Activated CD4-positive, alpha-beta T cell treated with anti-CD3 and anti-CD28 coated beads, Interleukin-2, amount 10 ng/mL, durations not matched to agents 7 days and 5 days (primary cell): ENCODE data around the gene EFCAB5. TPM values are rescaled to one million over a fixed set of nuclear protein-coding genes. Genes with fewer than 3 reads are reported as not detected.
A peak's percentile ranks its signal among the peaks of the same experiment; 100 is the strongest.

Source experiments
- CTCF ChIA-PET: fragments of 350-600 bp; sonication (Branson Sonifier 250); formaldehyde crosslinking; loops from one replicate; lab custom pipeline; 2021; ENCODE audit warnings: antibody characterized with exemption; lab: Charles Lee
- POLR2A ChIA-PET: fragments of 350-600 bp; sonication (Branson Sonifier 250); formaldehyde crosslinking; loops from one replicate; lab custom pipeline; 2021; ENCODE audit warnings: antibody characterized with exemption; lab: Charles Lee
- DNase-seq: peaks from one replicate; pipeline ENCODE4 v3.0.0-alpha.2; 2020
- H3K27ac Mint-ChIP-seq: one replicate; pipeline ENCODE4 v1.8.0; 2021; ENCODE audit warnings: mild to moderate bottlenecking, moderate library complexity, mixed read lengths
- H3K27me3 Mint-ChIP-seq: one replicate; pipeline ENCODE4 v1.8.0; 2021; ENCODE audit warnings: mixed read lengths
- H3K36me3 Mint-ChIP-seq: one replicate; pipeline ENCODE4 v1.8.0; 2021; ENCODE audit warnings: low read depth, mixed read lengths
- H3K4me1 Mint-ChIP-seq: one replicate; pipeline ENCODE4 v1.8.0; 2021; ENCODE audit warnings: mixed read lengths
- H3K4me3 Mint-ChIP-seq: one replicate; pipeline ENCODE4 v1.8.0; 2021; ENCODE audit warnings: mild to moderate bottlenecking, moderate library complexity, mixed read lengths
- H3K9me3 Mint-ChIP-seq: one replicate; pipeline ENCODE4 v1.8.0; 2021; ENCODE audit warnings: mixed read lengths
- total RNA-seq, 2 experiments: library from RNA; stranded (reverse); gene quantifications; one replicate each; pipeline ENCODE4 v1.2.3, GENCODE V29; 2021

Gene EFCAB5
- total RNA-seq, 2 experiments from 2014 or later, result 1.1 to 1.6 TPM

DNA sequence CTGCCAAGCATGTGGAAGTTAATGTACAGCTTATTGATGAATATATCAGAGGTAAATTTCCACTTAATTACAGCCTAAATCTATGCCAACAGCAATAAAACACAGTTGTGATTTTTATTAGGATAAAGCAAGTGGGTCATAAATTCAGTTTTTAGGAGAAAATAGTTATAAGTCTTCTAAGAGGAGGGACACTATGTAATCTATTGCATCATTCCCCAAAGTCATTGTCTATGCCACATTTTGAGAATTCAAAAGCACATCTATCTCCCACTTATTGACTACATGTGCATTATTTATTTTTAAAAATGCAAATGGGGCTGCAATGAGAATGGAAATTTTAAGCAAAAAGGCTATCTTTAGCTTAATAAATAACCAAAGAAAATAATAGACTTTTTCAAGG is 151.5 kb downstream of the EFCAB5 start:
- H3K36me3 Mint-ChIP-seq, result no peaks in the 10 kb centered on the region
- H3K9me3 Mint-ChIP-seq, result no peaks in the 10 kb centered on the region
- H3K27me3 Mint-ChIP-seq, result peaks cover 29% of the 10 kb centered on the region
- CTCF ChIA-PET, result interaction anchor here (0.6 to 4.6 kb wide), 9 partner anchors 11 to 475 kb away, joined by 3 to 30 read pairs (median 3); partner anchors contain the start of gene GOSR1
- H3K4me3 Mint-ChIP-seq, result no peak overlapping the region
- POLR2A ChIA-PET, result interaction anchor here (1.0 kb wide), 1 partner anchor 453 kb away, joined by 3 read pairs; no protein-coding TSS in a partner anchor
- no peak for DNase-seq
- H3K27ac Mint-ChIP-seq, result no peak overlapping the region
- H3K4me1 Mint-ChIP-seq, result peaks cover 6% of the 10 kb centered on the region

- ChIA-PET CTCF (interaction anchor here (0.6 to 4.6 kb wide), 10 partner anchors 11 to 476 kb away, joined by 3 to 30 read pairs (median 3); partner anchors contain the start of gene GOSR1), POLR2A (interaction anchor here (1.0 kb wide), 1 partner anchor 454 kb away, joined by 3 read pairs; no protein-coding TSS in a partner anchor)
- Mint-ChIP-seq H3K36me3 (no peaks in the 10 kb centered on the region), H3K27me3 (peaks cover 30% of the 10 kb centered on the region), H3K27ac (no peak overlapping the region), H3K4me3 (no peak overlapping the region), H3K4me1 (peaks cover 6% of the 10 kb centered on the region), H3K9me3 (no peaks in the 10 kb centered on the region)
- DNase-seq, result peak; percentile 57
These were observed 152.2 kb downstream of the EFCAB5 start for GRCh38 chr17:30093463-30094147.

DNA sequence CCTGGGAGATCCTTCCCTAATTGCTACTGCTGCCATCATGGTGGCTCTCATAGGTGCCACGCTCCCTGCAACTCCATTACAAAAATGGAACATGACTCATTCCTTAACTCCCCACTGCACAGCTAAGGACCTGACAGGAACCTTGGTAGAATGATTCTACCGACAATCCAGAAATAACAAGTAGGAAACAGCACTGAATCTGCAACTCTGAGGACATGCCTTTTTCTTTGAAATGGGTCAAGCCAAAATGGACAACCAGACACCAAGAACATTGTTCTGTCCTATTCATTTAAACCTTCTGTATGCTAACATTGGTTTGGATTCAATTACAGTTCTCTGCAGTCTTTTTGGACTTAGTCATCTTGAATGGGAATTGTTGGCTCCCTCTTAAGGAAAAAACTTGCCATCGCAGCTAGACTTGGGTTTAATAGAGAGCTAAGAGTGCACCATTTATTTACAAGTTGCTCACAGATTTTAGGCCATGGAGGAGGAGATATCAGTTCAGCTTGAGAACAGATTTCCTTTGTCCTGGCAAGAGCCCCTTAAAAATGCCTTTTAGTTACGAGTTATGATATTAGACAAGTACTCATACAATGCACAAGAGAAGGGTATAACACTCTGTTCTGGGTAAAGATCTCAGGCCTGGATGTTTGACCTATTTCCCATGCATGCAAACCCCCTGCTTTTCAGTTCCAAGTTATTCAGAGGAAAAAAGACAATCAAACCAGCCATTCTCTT is 154.2 kb downstream of the EFCAB5 start:
- H3K4me3 Mint-ChIP-seq, result no peak overlapping the region
- POLR2A ChIA-PET, result no interaction called here
- H3K27ac Mint-ChIP-seq, result no peak overlapping the region

GRCh38 chr17:30101686-30102390 is 160.4 kb downstream of the EFCAB5 start:
- POLR2A ChIA-PET, result no interaction called here
- H3K36me3 Mint-ChIP-seq, result no peaks in the 10 kb centered on the region
- H3K27me3 Mint-ChIP-seq, result peaks cover 11% of the 10 kb centered on the region
- no peak for DNase-seq
- H3K9me3 Mint-ChIP-seq, result no peaks in the 10 kb centered on the region
- CTCF ChIA-PET, result no interaction called here
- no peak overlapping the region for H3K4me3 Mint-ChIP-seq
- H3K27ac Mint-ChIP-seq, result no peak overlapping the region
- peaks cover 6% of the 10 kb centered on the region for H3K4me1 Mint-ChIP-seq

More for the DNA sequence above, 154.2 kb downstream of the EFCAB5 start:
- no peaks in the 10 kb centered on the region for H3K36me3 Mint-ChIP-seq
- no peaks in the 10 kb centered on the region for H3K9me3 Mint-ChIP-seq
- peaks cover 28% of the 10 kb centered on the region for H3K27me3 Mint-ChIP-seq
- CTCF ChIA-PET, result interaction anchor here (0.6 to 4.6 kb wide), 4 partner anchors 8 to 596 kb away, joined by 3 to 30 read pairs (median 4); no protein-coding TSS in a partner anchor
- peak; percentile 24 for DNase-seq
- peaks cover 6% of the 10 kb centered on the region for H3K4me1 Mint-ChIP-seq

- no peak overlapping the region for H3K27ac Mint-ChIP-seq
- peaks cover 6% of the 10 kb centered on the region for H3K4me1 Mint-ChIP-seq
- H3K27me3 Mint-ChIP-seq, result peaks cover 17% of the 10 kb centered on the region
- CTCF ChIA-PET, result interaction anchor here (0.6 to 3.7 kb wide), 11 partner anchors 9 to 624 kb away, joined by 3 to 30 read pairs (median 5); partner anchors contain the start of gene TMIGD1
- DNase-seq, result no peak
- no peaks in the 10 kb centered on the region for H3K36me3 Mint-ChIP-seq
- POLR2A ChIA-PET, result no interaction called here
- no peaks in the 10 kb centered on the region for H3K9me3 Mint-ChIP-seq
- no peak overlapping the region for H3K4me3 Mint-ChIP-seq
These were observed 162.5 kb downstream of the EFCAB5 start for GRCh38 chr17:30103921-30104320.

DNA sequence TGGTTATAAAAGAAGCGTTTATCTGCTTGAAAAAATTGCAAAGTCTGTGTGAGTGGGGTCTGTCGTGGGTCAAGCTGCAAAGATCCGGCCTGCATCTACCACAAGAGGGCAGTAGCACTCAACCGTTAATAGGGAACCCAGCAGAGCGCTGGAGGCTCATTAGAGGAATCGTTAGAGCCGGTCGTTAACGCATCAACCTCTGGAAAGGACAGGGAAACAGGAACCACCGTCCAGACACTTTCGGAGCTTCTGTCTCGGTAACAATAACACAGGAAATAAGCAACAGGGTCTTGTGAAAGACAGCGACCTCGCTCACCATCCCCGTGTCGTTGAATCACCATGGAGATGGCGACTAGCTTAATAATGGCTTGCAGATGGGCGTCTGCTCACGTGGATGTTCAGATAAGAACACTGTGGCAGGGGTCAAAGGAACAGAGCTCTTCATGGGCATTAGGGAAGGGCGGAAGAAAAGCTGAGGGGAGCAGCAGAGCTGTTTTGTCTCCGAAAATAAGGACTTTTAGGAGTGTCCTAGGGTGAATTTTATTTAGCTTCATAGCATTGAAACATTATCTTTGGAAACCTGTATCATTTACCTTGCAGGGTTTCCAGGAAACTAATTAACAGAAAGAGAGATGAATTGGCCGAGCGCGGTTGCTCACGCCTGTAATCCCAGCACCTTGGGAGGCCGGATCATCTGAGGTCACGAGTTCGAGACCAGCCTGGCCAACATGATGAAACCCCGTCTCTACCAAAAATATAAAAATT is 163.3 kb downstream of the EFCAB5 start:
- ChIA-PET POLR2A (interaction anchor here (0.6 kb wide), 2 partner anchors 48 to 232 kb away, joined by 3 read pairs; no protein-coding TSS in a partner anchor), CTCF (interaction anchor here (0.6 to 3.7 kb wide), 19 partner anchors 9 to 833 kb away, joined by 3 to 30 read pairs (median 3); partner anchors contain the start of gene TMIGD1)
- peaks cover 6% of the 10 kb centered on the region for H3K4me1 Mint-ChIP-seq
- H3K4me3 Mint-ChIP-seq, result peak overlapping the region; percentile 71
- H3K27me3 Mint-ChIP-seq, result peaks cover 22% of the 10 kb centered on the region
- DNase-seq, result peak; percentile 79
- H3K36me3 Mint-ChIP-seq, result no peaks in the 10 kb centered on the region
- no peak overlapping the region for H3K27ac Mint-ChIP-seq
- H3K9me3 Mint-ChIP-seq, result no peaks in the 10 kb centered on the region

DNA sequence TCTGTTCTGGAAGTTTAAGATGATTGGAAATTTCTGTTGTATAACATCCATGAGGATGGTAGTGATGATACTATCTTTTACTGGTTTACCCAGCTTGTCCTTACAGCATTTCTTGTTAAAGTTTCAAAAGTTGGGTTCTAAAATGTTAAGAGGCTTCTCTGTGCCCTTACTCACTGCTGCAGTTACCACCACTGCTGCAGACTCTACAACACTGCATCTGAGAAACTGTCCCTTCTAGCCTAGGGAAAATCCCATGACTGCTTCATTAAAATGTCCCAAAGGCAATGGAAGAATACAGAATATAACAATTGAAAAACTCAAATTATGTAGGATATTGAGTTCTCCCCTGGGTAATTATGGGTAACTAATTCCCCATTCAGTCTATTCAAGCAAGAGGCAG is 171.4 kb downstream of the EFCAB5 start:
- no peaks in the 10 kb centered on the region for H3K9me3 Mint-ChIP-seq
- H3K4me3 Mint-ChIP-seq, result no peak overlapping the region
- ChIA-PET POLR2A (interaction anchor here (0.5 to 0.6 kb wide), 2 partner anchors 140 to 223 kb away, joined by 3 read pairs; no protein-coding TSS in a partner anchor), CTCF (interaction anchor here (2.6 kb wide), 1 partner anchor 8 kb away, joined by 25 read pairs; no protein-coding TSS in a partner anchor)
- no peak for DNase-seq
- no peak overlapping the region for H3K27ac Mint-ChIP-seq
- peaks cover 29% of the 10 kb centered on the region for H3K4me1 Mint-ChIP-seq
- H3K36me3 Mint-ChIP-seq, result peaks cover 6% of the 10 kb centered on the region
- H3K27me3 Mint-ChIP-seq, result peaks cover 14% of the 10 kb centered on the region

GRCh38 chr17:30113213-30113612 is 171.8 kb downstream of the EFCAB5 start:
- H3K36me3 Mint-ChIP-seq, result peaks cover 9% of the 10 kb centered on the region
- H3K4me3 Mint-ChIP-seq, result no peak overlapping the region
- H3K9me3 Mint-ChIP-seq, result no peaks in the 10 kb centered on the region
- H3K27me3 Mint-ChIP-seq, result peaks cover 11% of the 10 kb centered on the region
- peaks cover 33% of the 10 kb centered on the region for H3K4me1 Mint-ChIP-seq
- CTCF ChIA-PET, result interaction anchor here (0.6 to 2.6 kb wide), 2 partner anchors 8 to 347 kb away, joined by 3 to 25 read pairs; no protein-coding TSS in a partner anchor
- H3K27ac Mint-ChIP-seq, result no peak overlapping the region
- POLR2A ChIA-PET, result interaction anchor here (0.5 to 0.6 kb wide), 2 partner anchors 139 to 223 kb away, joined by 3 read pairs; no protein-coding TSS in a partner anchor
- peak; percentile 21 for DNase-seq

- Mint-ChIP-seq H3K4me3 (peak overlapping the region; percentile 93), H3K9me3 (no peaks in the 10 kb centered on the region), H3K36me3 (peaks cover 23% of the 10 kb centered on the region), H3K4me1 (peaks cover 54% of the 10 kb centered on the region), H3K27ac (peak overlapping the region; percentile 98), H3K27me3 (no peaks in the 10 kb centered on the region)
- ChIA-PET CTCF (interaction anchor here (0.7 kb wide), 1 partner anchor 9 kb away, joined by 3 read pairs; no protein-coding TSS in a partner anchor), POLR2A (no interaction called here)
- no peak for DNase-seq
These were observed 174.9 kb downstream of the EFCAB5 start for GRCh38 chr17:30116345-30116660.

- Mint-ChIP-seq H3K27ac (peak within 1 kb of the TSS; percentile 98), H3K4me3 (peak within 1 kb of the TSS; percentile 93), H3K4me1 (peaks cover 60% of the 10 kb centered on the region), H3K27me3 (no peaks in the 10 kb centered on the region), H3K36me3 (peaks cover 25% of the 10 kb centered on the region), H3K9me3 (no peaks in the 10 kb centered on the region)
- CTCF ChIA-PET, result interaction anchor here (0.7 kb wide), 1 partner anchor 8 kb away, joined by 3 read pairs; no protein-coding TSS in a partner anchor
- POLR2A ChIA-PET, result no interaction called here
- DNase-seq, result peak; percentile 96
These were observed 175.5 kb downstream of the EFCAB5 start, which contains the start of gene NSRP1 for GRCh38 chr17:30116661-30117551. TSS of gene NSRP1 (plus strand) at chr17:30116816. CDS start at chr17:30116844, 28 bp downstream.
